Right lung (tissue), 5 donors: ENCODE results near the gene PDZRN4. TPM values are rescaled to one million over a fixed set of nuclear protein-coding genes. Genes with fewer than 3 reads are reported as not detected.
"Not testable (repeated sequence)": the region's sequence is repeated elsewhere in the genome, so short reads cannot be mapped to it uniquely, and the experiment has no call there.

Experiments
- DNase-seq, 2 donors: peaks; one replicate each; pipeline ENCODE4 v3.0.0-alpha.2; 2013
- polyA plus RNA-seq, 5 donors: library from polyadenylated mRNA; unstranded; fragments of 120-200 nt; gene quantifications; one replicate each; pipeline versions ENCODE4 v1.2.1 to v1.2.3, GENCODE V29; 2013; ENCODE audit warnings: inconsistent platforms in 1 of 5, low replicate concordance in 1 of 5; ENCODE audit not compliant: insufficient read length in 5 of 5, insufficient read depth in 1 of 5

Gene PDZRN4
- polyA plus RNA-seq, 5 donors, result 0.16 to 0.59 (median 0.35) TPM

GRCh38 chr12:41285470-41285869, 97.3 kb downstream of the PDZRN4 start:
- not testable (repeated sequence) for DNase-seq

GRCh38 chr12:41286426-41286825, 98.3 kb downstream of the PDZRN4 start:
- DNase-seq, result no peak

GRCh38 chr12:41287500-41288141, 99.5 kb downstream of the PDZRN4 start:
- DNase-seq, result no peak

- no peak for DNase-seq
Measured at GRCh38 chr12:41288142-41288811, 100.2 kb downstream of the PDZRN4 start.

- DNase-seq, result no peak
Measured at GRCh38 chr12:41289501-41289900, 101.4 kb downstream of the PDZRN4 start.

- DNase-seq, result no peak
Measured at GRCh38 chr12:41293011-41293410, 104.9 kb downstream of the PDZRN4 start.

GRCh38 chr12:41293461-41293860, 105.3 kb downstream of the PDZRN4 start:
- DNase-seq, result no peak

GRCh38 chr12:41302979-41303403, 114.9 kb downstream of the PDZRN4 start:
- DNase-seq, result no peak

GRCh38 chr12:41304526-41304925, 116.4 kb downstream of the PDZRN4 start:
- DNase-seq, result no peak

GRCh38 chr12:41310367-41310766, 122.2 kb downstream of the PDZRN4 start:
- DNase-seq, result no peak

- no peak for DNase-seq
Measured at GRCh38 chr12:41311883-41312282, 123.8 kb downstream of the PDZRN4 start.

- DNase-seq, result not testable (repeated sequence)
Measured at GRCh38 chr12:41312451-41312850, 124.3 kb downstream of the PDZRN4 start.

- no peak for DNase-seq
Measured at GRCh38 chr12:41325336-41325735, 137.2 kb downstream of the PDZRN4 start.

- no peak for DNase-seq
Measured at GRCh38 chr12:41327096-41327895, 139.2 kb downstream of the PDZRN4 start.

GRCh38 chr12:41333974-41334373, 145.9 kb downstream of the PDZRN4 start:
- DNase-seq, result no peak

- no peak for DNase-seq
Measured at GRCh38 chr12:41334390-41334789, 146.3 kb downstream of the PDZRN4 start.

GRCh38 chr12:41336041-41336549, 148.0 kb downstream of the PDZRN4 start:
- no peak for DNase-seq

GRCh38 chr12:41339784-41340183, 151.7 kb downstream of the PDZRN4 start:
- DNase-seq, result no peak

GRCh38 chr12:41344776-41345470, 156.8 kb downstream of the PDZRN4 start:
- no peak for DNase-seq

GRCh38 chr12:41348198-41348597, 160.1 kb downstream of the PDZRN4 start:
- DNase-seq, result no peak

- DNase-seq, result no peak
Measured at GRCh38 chr12:41356181-41356580, 168.1 kb downstream of the PDZRN4 start.

GRCh38 chr12:41361738-41362137, 173.6 kb downstream of the PDZRN4 start:
- no peak for DNase-seq
